ENCODE measurements around the gene CDH1.

CDH1 gene

GRCh38 chr16:68749432-68749831, 12.3 kb downstream of the CDH1 start:
- no peak for DNase-seq (ENCODE audit: extremely low read depth, insufficient read length)
- H3K4me3 ChIP-seq (replicated peaks; ENCODE audit: low read depth, low read length): no peak overlapping the region

GRCh38 chr16:68750193-68750695, 13.2 kb downstream of the CDH1 start:
- Histone ChIP-seq H3K36me3 (ENCODE audit: control insufficient read depth, insufficient read depth, low read length) (no peaks in the 10 kb centered on the region), H3K4me3 (replicated peaks; ENCODE audit: low read depth, low read length) (no peak overlapping the region), H3K27me3 (replicated peaks; ENCODE audit: control insufficient read depth, insufficient read depth, low read length) (no peaks in the 10 kb centered on the region)
- no peak for DNase-seq (ENCODE audit: extremely low read depth, insufficient read length)
- no peak for TF ChIP-seq CTCF (IDR thresholded peaks at IDR 0.05; ENCODE audit: insufficient read depth, low read length, poor library complexity, severe bottlenecking)

More at GRCh38 chr16:68749432-68749831, 12.3 kb downstream of the CDH1 start:
- peak; percentile 47 for TF ChIP-seq CTCF (IDR thresholded peaks at IDR 0.05; ENCODE audit: insufficient read depth, low read length, poor library complexity, severe bottlenecking)
- Histone ChIP-seq H3K36me3 (ENCODE audit: control insufficient read depth, insufficient read depth, low read length) (no peaks in the 10 kb centered on the region), H3K27me3 (replicated peaks; ENCODE audit: control insufficient read depth, insufficient read depth, low read length) (no peaks in the 10 kb centered on the region)

GRCh38 chr16:68751160-68751559, 14.1 kb downstream of the CDH1 start:
- H3K4me3 ChIP-seq (replicated peaks; ENCODE audit: low read depth, low read length): no peak overlapping the region
- H3K36me3 ChIP-seq (ENCODE audit: control insufficient read depth, insufficient read depth, low read length): no peaks in the 10 kb centered on the region
- no peak for TF ChIP-seq CTCF (IDR thresholded peaks at IDR 0.05; ENCODE audit: insufficient read depth, low read length, poor library complexity, severe bottlenecking)
- DNase-seq (ENCODE audit: extremely low read depth, insufficient read length): no peak
- H3K27me3 ChIP-seq (replicated peaks; ENCODE audit: control insufficient read depth, insufficient read depth, low read length): no peaks in the 10 kb centered on the region

GRCh38 chr16:68752602-68753001, 15.5 kb downstream of the CDH1 start:
- H3K36me3 ChIP-seq (ENCODE audit: control insufficient read depth, insufficient read depth, low read length): no peaks in the 10 kb centered on the region
- H3K27me3 ChIP-seq (replicated peaks; ENCODE audit: control insufficient read depth, insufficient read depth, low read length): no peaks in the 10 kb centered on the region
- no peak for TF ChIP-seq CTCF (IDR thresholded peaks at IDR 0.05; ENCODE audit: insufficient read depth, low read length, poor library complexity, severe bottlenecking)
- DNase-seq (ENCODE audit: extremely low read depth, insufficient read length): peak; percentile 58
- H3K4me3 ChIP-seq (replicated peaks; ENCODE audit: low read depth, low read length): no peak overlapping the region

- H3K27me3 ChIP-seq (replicated peaks; ENCODE audit: control insufficient read depth, insufficient read depth, low read length): no peaks in the 10 kb centered on the region
- H3K4me3 ChIP-seq (replicated peaks; ENCODE audit: low read depth, low read length): no peak overlapping the region
- no peak for TF ChIP-seq CTCF (IDR thresholded peaks at IDR 0.05; ENCODE audit: insufficient read depth, low read length, poor library complexity, severe bottlenecking)
- H3K36me3 ChIP-seq (ENCODE audit: control insufficient read depth, insufficient read depth, low read length): no peaks in the 10 kb centered on the region
- DNase-seq (ENCODE audit: extremely low read depth, insufficient read length): no peak
Measured at GRCh38 chr16:68754084-68754792, 17.1 kb downstream of the CDH1 start.
